Activated naive CD4-positive, alpha-beta T cell treated with Interleukin-2 at 50 U/mL for 16 hours (primary cell): Measurements from ENCODE around the gene SND1.
"Not testable (repeated sequence)": the region's sequence is repeated elsewhere in the genome, so short reads cannot be mapped to it uniquely, and the experiment has no call there.

Experiments used
- DNase-seq: peaks from one replicate; pipeline ENCODE4 v3.0.0-alpha.2; 2020

The SND1 gene

GRCh38 chr7:127653396-127653795 lies 1.4 kb downstream of the SND1 start:
- no peak for DNase-seq

GRCh38 chr7:127654404-127655394 lies 2.7 kb downstream of the SND1 start:
- DNase-seq, result no peak

- DNase-seq, result no peak
These were observed 3.7 kb downstream of the SND1 start for GRCh38 chr7:127655720-127656119.

GRCh38 chr7:127657500-127657899 lies 5.5 kb downstream of the SND1 start:
- no peak for DNase-seq

- no peak for DNase-seq
These were observed 7.1 kb downstream of the SND1 start for GRCh38 chr7:127658970-127659630.

GRCh38 chr7:127665922-127666321 lies 13.9 kb downstream of the SND1 start:
- DNase-seq, result no peak

GRCh38 chr7:127666602-127667001 lies 14.6 kb downstream of the SND1 start:
- no peak for DNase-seq

- no peak for DNase-seq
These were observed 15.2 kb downstream of the SND1 start for GRCh38 chr7:127667017-127667670.

- DNase-seq, result no peak
These were observed 16.0 kb downstream of the SND1 start for GRCh38 chr7:127667759-127668530.

GRCh38 chr7:127671341-127671740 lies 19.3 kb downstream of the SND1 start:
- DNase-seq, result no peak

GRCh38 chr7:127673902-127674301 lies 21.9 kb downstream of the SND1 start:
- no peak for DNase-seq

- no peak for DNase-seq
These were observed 22.4 kb downstream of the SND1 start for GRCh38 chr7:127674361-127674760.

- not testable (repeated sequence) for DNase-seq
These were observed 22.9 kb downstream of the SND1 start for GRCh38 chr7:127674923-127675322.

GRCh38 chr7:127675721-127676120 lies 23.7 kb downstream of the SND1 start:
- no peak for DNase-seq

- DNase-seq, result no peak
These were observed 25.6 kb downstream of the SND1 start for GRCh38 chr7:127677433-127678230.

- DNase-seq, result no peak
These were observed 26.3 kb downstream of the SND1 start for GRCh38 chr7:127678337-127678736.

- no peak for DNase-seq
These were observed 27.0 kb downstream of the SND1 start for GRCh38 chr7:127678947-127679346.

GRCh38 chr7:127680983-127681382 lies 29.0 kb downstream of the SND1 start:
- no peak for DNase-seq

- DNase-seq, result no peak
These were observed 30.1 kb downstream of the SND1 start for GRCh38 chr7:127682140-127682539.

- no peak for DNase-seq
These were observed 32.0 kb downstream of the SND1 start for GRCh38 chr7:127683776-127684681.
